Activated CD4-positive, CD25-positive, alpha-beta regulatory T cell treated with anti-CD3 and anti-CD28 coated beads, Interleukin-2, amount 50 U/mL, for 24 hours (primary cell): ENCODE measurements around the gene ZNF154.
A peak's percentile ranks its signal among the peaks of the same experiment; 100 is the strongest.
"Not testable (repeated sequence)": the region's sequence is repeated elsewhere in the genome, so short reads cannot be mapped to it uniquely, and the experiment has no call there.

Experiments used
- ATAC-seq, 2 donors: fragments of 150-1000 bp; cut with Tn5 transposase; one replicate each; pipeline ENCODE4 v1.10.0; 2021; ENCODE audit warnings: mild to moderate bottlenecking in 1 of 2, moderate library complexity in 1 of 2

The ZNF154 gene

GRCh38 chr19:57708641-57709361, at the start of gene ZNF154:
TSS of gene ZNF154 (minus strand) at chr19:57709204. CDS start at chr19:57708971, 233 bp downstream.
- peak; percentile 76 to 88 for ATAC-seq

- no peak for ATAC-seq
These were observed 48.9 kb upstream of the ZNF154 start for GRCh38 chr19:57757941-57758340.

- ATAC-seq = no peak
These were observed 46.0 kb upstream of the ZNF154 start for GRCh38 chr19:57755031-57755430.

GRCh38 chr19:57754091-57754673, 45.2 kb upstream of the ZNF154 start:
- ATAC-seq = no peak

GRCh38 chr19:57748029-57748428, 39.0 kb upstream of the ZNF154 start:
- ATAC-seq = no peak

- ATAC-seq = no peak
These were observed 38.4 kb upstream of the ZNF154 start for GRCh38 chr19:57747472-57747807.

GRCh38 chr19:57746580-57747471, 37.8 kb upstream of the ZNF154 start, which contains the start of gene ZNF776:
TSS of gene ZNF776 (plus strand) at chr19:57746815. CDS start at chr19:57747059, 244 bp downstream.
- ATAC-seq = peak; percentile 99 to 100

- ATAC-seq = not testable (repeated sequence)
These were observed 29.8 kb upstream of the ZNF154 start for GRCh38 chr19:57738770-57739169.

- not testable (repeated sequence) for ATAC-seq
These were observed 29.3 kb upstream of the ZNF154 start for GRCh38 chr19:57738320-57738719.

GRCh38 chr19:57720878-57721277, 11.9 kb upstream of the ZNF154 start:
- no peak for ATAC-seq

- ATAC-seq = no peak
These were observed 11.0 kb upstream of the ZNF154 start for GRCh38 chr19:57719901-57720519.

GRCh38 chr19:57719424-57719823, 10.4 kb upstream of the ZNF154 start:
- ATAC-seq = no peak

GRCh38 chr19:57712222-57712621, 3.2 kb upstream of the ZNF154 start:
- no peak for ATAC-seq

GRCh38 chr19:57709616-57710015, 612 bp upstream of the ZNF154 start:
- no peak for ATAC-seq

GRCh38 chr19:57706346-57706745, 2.7 kb downstream of the ZNF154 start:
- ATAC-seq = no peak

- ATAC-seq = no peak
These were observed 7.4 kb downstream of the ZNF154 start for GRCh38 chr19:57701625-57702024.

GRCh38 chr19:57689750-57690149, 19.3 kb downstream of the ZNF154 start:
- no peak for ATAC-seq

- ATAC-seq = no peak
These were observed 20.8 kb downstream of the ZNF154 start for GRCh38 chr19:57688011-57688763.

- ATAC-seq = no peak
These were observed 21.5 kb downstream of the ZNF154 start for GRCh38 chr19:57687363-57688010.

GRCh38 chr19:57686727-57687126, 22.3 kb downstream of the ZNF154 start:
- ATAC-seq = no peak

GRCh38 chr19:57682226-57682766, 26.7 kb downstream of the ZNF154 start:
- ATAC-seq = no peak
